Endothelial cell of umbilical vein (primary cell): ENCODE data around the gene MDGA2.

ENCODE experiments used
- CTCF ChIP-seq, 2 donors: IDR thresholded peaks; 1 replicate in 1 of 2; 2 replicates in 1 of 2; pipeline ENCODE4 v1.5.1; 2011; ENCODE audit warnings: low read length in 2 of 2, mild to moderate bottlenecking in 2 of 2, moderate library complexity in 2 of 2, control low read depth in 1 of 2, inconsistent platforms in 1 of 2, low read depth in 1 of 2; ENCODE audit not compliant: insufficient read depth in 1 of 2; ENCODE audit errors: extremely low read depth in 1 of 2
- EZH2 ChIP-seq: IDR thresholded peaks from 2 replicates; pipeline ENCODE4 v1.6.1; 2012; ENCODE audit warnings: borderline replicate concordance, low read depth, mild to moderate bottlenecking, moderate library complexity, low read length, inconsistent platforms; ENCODE audit not compliant: severe bottlenecking
- FOS ChIP-seq: IDR thresholded peaks from 2 replicates; pipeline ENCODE4 v1.6.1; 2011; ENCODE audit warnings: mild to moderate bottlenecking, low read length, moderate library complexity, borderline replicate concordance; ENCODE audit not compliant: insufficient read depth
- MYC ChIP-seq: IDR thresholded peaks from one replicate; pipeline ENCODE4 v1.6.1; 2011; ENCODE audit warnings: mild to moderate bottlenecking, low read depth, low read length
- POLR2A ChIP-seq: IDR thresholded peaks from 2 replicates; pipeline ENCODE4 v1.6.1; 2012; ENCODE audit warnings: low read depth, mild to moderate bottlenecking, control low read depth, low read length
- POLR2AphosphoS5 ChIP-seq: IDR thresholded peaks from 2 replicates; pipeline ENCODE4 v1.6.1; 2012; ENCODE audit warnings: low read depth, mild to moderate bottlenecking, control low read depth, low read length, moderate library complexity; ENCODE audit not compliant: insufficient read depth

GRCh38 chr14:46818147-46818546 is 857.3 kb downstream of the MDGA2 start:
- no peak for TF ChIP-seq MYC
- TF ChIP-seq CTCF (IDR thresholded peaks at IDR 0.05; ENCODE audit: extremely low read depth in 1 of 2, insufficient read depth in 1 of 2, low read depth in 1 of 2, low read length in 2 of 2) = no peak
- TF ChIP-seq POLR2A = no peak
- TF ChIP-seq FOS = no peak
- no peak for TF ChIP-seq POLR2AphosphoS5
- no peak for TF ChIP-seq EZH2
